Fibroblast of skin of left quadriceps (primary cell): Measurements from ENCODE around the gene CD82.
"Not testable (repeated sequence)": the region's sequence is repeated elsewhere in the genome, so short reads cannot be mapped to it uniquely, and the experiment has no call there.

Experiments
- DNase-seq, 2 experiments: peaks; one replicate each; pipeline ENCODE4 v3.0.0-alpha.2; 2013; ENCODE audit warnings: low read depth in 2 of 2

Gene CD82

GRCh38 chr11:44631831-44632230 lies 66.4 kb downstream of the CD82 start:
- DNase-seq = no peak

DNA sequence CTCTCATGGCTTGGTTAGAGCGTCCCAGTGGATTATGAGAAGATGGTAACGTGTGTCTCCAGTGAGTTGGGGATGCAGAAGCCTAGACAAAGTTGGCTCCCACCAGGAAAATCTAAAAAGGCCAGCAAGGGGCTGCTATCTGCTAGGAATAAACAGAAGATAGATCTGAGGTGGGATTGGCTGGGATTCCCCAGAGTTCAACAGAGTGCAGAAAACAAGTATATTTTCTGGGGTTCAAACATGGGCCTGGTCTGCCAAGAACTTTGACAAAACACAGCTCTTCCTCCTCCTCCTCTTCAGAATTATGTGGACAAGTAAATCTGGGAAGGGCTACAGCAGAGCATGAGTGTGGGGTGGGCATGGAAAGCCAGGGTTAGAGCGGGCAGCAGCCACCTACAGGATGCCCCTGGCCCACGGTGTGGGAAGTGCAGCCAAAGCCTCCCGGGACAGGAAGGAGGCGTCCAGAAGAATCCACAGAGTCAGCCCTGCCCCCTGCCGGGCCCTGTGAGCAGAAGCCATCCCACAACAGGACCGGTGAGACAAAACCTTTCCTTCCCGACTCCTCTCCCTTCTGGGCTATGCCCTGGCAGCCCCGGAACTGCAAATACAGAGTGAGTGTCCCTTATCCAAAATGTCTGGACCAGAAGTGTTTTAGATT lies 67.1 kb downstream of the CD82 start:
- no peak for DNase-seq

DNA sequence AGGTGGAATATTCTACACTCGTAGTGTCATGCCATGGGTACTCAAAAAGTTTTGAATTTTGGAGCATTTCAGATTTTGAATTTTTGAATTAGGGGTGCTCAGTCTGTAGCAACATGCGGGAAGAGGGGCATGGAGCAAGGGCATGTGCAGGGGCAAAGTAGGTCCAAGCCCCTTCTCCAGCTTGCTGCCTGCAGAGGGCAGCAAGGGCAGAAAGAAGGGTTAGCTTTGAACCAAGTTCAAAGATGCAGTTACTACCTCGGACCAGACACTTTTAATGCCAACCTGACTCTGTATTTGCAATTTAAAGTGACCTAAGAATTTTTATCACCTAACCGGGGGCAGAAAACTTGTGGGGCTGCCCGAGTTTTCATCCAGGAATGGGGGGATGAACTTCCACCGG lies 68.2 kb downstream of the CD82 start:
- DNase-seq = no peak

DNA sequence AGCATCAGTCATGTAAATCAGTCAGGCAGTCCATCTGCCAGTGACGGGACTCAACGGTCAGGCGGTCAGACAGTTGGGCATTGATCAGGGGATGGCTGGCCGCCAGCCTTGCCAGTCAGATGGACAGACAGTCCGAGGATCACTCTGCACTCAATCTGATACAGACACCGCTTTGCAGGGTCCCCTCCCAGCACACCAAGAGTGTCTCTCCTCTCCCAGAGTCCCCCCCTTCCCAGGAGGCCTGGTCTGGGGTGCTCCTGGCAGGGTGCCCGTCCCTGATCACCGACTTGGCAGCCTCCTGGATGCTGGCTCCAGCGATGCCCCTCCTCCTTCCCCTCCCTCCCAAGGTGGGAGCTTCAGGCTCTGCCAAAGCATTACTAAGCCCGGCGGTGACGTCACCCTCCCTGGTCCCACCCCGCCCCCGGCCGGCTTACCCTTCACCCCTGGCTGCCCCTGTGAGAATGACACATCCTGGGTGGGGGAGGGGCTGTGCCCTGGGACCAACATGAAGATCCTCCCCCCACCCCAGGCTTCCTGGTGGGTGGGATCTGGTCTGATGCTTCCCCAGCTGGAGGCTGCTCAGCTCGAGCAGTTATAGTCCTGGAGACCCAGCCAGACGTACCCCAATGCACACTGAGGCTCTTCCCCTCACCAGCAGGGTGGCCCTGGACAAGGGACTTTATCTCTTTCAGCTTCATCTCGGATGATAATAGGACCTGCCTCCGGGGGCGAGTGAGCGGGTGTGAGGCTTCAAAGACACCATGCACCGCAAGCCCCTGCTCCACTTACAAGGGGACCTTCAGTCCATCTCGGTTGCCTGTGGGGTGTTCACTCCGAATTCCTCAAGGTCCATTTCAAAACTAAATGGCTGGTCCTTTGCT lies 69.2 kb downstream of the CD82 start:
- DNase-seq = peak; percentile 18 to 31

GRCh38 chr11:44637487-44637886 lies 72.0 kb downstream of the CD82 start:
- DNase-seq = no peak

GRCh38 chr11:44638032-44638431 lies 72.6 kb downstream of the CD82 start:
- no peak for DNase-seq

DNA sequence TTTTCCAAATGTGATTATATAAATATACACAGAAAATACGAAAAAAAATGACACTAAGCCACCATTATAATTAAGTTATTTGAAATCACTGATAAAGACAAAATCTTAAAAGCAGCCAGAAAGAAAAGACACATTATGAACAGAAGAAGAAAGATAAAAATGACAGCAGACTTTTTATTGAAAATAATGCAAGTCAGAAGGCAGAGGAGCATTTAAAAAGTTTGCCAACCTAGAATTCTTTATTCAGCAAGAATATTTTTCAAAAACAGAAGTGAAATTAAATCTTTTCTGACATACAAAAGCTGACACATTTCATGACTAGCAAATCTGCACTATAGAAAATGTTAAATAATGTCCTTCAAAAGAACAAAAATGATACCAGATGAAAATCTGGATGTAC lies 77.8 kb downstream of the CD82 start:
- DNase-seq = no peak

- DNase-seq = no peak
These were observed 80.4 kb downstream of the CD82 start for GRCh38 chr11:44645827-44646226.

DNA sequence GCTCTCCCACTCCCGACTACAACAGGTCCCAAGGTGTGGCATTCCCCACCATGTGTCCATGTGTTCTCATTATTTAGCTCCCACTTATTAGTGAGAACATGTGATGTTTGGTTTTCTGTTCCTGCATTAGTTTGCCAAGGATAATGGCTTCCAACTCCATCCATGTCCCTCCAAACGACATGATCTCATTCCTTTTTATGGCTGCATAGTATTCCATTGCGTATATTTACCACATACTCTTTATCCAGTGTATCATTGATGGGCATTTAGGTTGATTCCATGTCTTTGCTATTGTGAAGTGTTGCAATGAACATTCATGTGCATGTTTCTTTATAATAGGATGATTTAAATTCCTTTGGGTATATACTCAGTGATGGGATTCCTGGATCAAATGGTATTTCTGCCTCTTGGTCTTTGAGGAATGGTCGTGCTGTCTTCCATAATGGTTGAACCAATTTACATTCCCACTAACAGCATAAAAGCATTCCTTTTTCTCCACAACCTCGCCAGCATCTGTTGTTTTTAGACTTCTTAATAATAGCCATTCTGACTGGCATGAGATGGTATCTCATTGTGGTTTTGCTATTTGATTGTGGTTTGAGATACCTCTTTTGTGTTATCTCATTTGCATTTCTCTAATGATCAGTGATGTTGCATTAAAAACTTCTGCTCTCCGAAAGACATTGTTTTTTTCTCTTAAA lies 81.9 kb downstream of the CD82 start:
- DNase-seq = not testable (repeated sequence)

- DNase-seq = no peak
These were observed 82.6 kb downstream of the CD82 start for GRCh38 chr11:44648109-44648508.

GRCh38 chr11:44651535-44652155 lies 86.2 kb downstream of the CD82 start:
- no peak for DNase-seq

DNA sequence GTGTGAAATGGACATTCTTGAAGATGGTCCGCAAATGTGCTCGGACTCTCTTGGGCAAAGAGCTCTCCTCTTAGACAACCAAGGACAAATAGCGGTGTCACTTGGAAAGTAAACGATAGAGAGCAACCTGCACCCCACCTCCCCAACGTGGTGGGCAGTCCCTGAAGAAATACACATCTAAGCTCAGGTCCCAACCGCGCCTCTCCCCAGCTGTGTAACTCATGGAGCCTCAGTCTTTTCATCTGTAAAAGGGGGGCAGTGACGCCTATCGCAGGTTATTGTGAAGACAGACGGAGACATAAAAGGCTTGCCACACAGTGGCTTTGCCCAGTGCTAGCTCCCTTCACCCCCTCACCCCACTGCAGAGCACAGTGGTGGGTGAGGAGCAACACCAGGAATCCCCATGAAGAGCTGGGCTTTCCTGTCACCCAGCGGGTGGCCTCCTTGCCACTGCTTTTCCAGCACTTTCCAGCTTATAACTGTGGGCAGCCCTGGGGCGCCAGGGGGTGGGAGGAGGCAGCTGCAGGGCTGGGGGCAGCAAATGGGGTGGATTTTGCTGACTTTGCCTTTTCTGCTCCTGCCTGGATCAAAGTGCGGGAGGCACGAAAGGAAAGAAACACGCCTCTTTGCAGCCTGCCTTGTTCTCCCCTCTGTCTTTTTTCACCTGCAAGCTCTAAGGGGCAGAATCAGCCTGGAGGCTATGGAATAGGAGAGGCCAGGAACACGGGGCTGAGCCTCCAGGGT lies 87.6 kb downstream of the CD82 start:
- DNase-seq = no peak

DNA sequence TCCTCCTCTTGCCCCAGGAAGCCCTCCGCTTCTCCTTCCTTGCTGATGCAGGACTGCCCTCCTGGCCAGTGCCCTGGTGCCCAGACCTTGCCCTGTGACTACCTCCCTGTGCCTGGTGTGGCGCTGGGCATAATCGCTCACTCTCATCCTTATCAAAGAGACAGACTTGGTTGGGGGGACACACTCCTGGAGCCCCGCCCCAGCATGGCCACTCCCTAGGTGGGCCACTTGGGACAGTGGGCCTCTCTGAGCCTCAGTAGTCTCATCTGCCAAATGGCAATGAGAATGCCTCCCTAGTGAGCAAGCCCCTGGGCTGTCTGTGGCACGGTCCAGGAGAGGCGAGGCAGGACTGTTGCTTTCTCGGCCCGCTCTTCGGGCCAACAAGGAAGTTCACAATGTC lies 88.6 kb downstream of the CD82 start:
- DNase-seq = no peak

DNA sequence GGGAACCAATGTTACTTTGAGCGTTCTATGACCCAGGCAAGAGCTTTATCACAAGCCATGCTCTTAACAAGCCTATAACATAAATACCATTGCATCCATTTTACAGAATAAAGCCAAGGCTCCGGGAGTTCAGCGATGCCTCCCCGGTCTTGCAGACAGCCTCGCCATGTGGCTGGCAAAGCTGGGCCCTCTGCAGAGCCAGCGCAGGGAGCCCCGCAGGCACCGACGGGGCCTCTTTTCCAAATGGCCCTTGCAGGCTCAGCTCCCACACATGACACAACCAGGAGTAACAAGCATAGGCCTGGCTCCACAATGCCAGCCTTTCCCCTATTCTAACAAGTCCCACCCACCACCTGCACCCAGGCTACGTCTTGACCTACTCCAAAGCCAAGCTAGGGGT lies 89.1 kb downstream of the CD82 start:
- DNase-seq = no peak

DNA sequence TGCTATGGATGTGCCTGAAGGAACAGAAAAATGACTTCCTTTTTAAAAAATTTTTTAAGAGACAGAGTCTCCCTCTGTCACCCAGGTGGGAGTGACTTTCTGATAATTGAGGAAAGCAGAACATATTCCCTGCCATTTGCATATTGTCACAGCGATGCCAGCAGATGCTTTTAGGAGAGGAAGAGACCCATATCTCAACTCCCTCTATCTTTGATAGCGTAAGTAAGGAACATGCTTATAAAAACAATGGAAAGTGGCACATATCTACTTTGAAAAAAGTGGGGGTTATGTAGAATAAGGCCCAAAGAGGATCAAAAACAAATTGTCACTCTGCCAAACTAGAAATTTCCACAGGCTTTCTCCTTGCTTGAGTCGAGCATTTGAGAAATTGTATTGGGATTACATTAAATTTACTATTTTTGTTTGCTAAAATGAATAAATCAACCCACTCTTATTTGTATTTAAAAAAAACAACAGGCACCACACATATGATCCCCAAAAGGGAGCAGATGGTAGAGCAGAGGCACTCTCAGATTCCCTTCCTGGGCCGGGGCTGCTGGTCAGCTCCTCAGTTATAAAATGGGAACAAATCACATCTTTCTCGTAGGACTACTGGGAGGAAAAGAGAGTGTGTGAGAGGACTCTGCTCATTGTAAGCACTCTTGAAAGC lies 92.5 kb downstream of the CD82 start:
- DNase-seq = no peak

- DNase-seq = peak in 1 of 2 experiments; percentile 1
These were observed 93.0 kb downstream of the CD82 start for GRCh38 chr11:44658506-44658850.

- no peak for DNase-seq
These were observed 94.2 kb downstream of the CD82 start for GRCh38 chr11:44659641-44660040.

- not testable (repeated sequence) for DNase-seq
These were observed 95.1 kb downstream of the CD82 start for GRCh38 chr11:44660535-44660934.

DNA sequence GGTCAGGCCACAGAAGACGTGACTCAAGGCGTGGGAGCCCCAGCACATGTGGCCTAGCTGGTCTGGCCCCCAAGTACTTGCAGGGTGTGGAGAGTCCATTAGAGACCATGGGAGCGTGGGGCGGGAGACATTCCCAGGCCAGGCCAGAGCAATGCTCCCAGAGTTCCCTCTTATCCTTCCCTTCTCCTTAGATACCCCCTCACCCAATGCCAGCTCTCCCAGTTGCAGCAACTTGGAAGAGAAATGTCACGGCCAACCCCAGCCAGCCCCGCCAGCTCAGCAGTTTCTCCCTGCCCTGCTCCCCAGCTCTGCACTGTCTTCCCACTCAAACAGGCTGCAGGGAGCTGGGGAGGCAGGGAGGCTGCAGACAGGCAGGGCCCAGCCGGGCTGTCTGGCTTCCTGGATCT lies 95.9 kb downstream of the CD82 start:
- no peak for DNase-seq
